K562 (cell line): Measurements from ENCODE around the gene TRAF7. TPM values are rescaled to one million over a fixed set of nuclear protein-coding genes. Genes with fewer than 3 reads are reported as not detected.

Experiments used
- CREB1 ChIP-seq, 2 experiments: sonication (generic) in 1 of 2; formaldehyde crosslinking in 1 of 2; IDR thresholded peaks; 2 replicates each; pipeline versions ENCODE4 v1.6.1 to v1.8.0; 2012 to 2022; ENCODE audit warnings: inconsistent platforms in 1 of 2, mild to moderate bottlenecking in 1 of 2, missing genetic modification reagents in 1 of 2, moderate library complexity in 1 of 2
- CREB5 ChIP-seq: fragments of 250-450 bp; sonication (Bioruptor Pico); IDR thresholded peaks from 2 replicates; pipeline ENCODE4 v1.5.0; 2020; ENCODE audit warnings: mild to moderate bottlenecking
- DEAF1 ChIP-seq: fragments of 450-650 bp; formaldehyde crosslinking; IDR thresholded peaks from 2 replicates; pipeline ENCODE4 v1.4.0; 2020; ENCODE audit warnings: mild to moderate bottlenecking, moderate library complexity
- HNRNPK ChIP-seq: fragments of 200-400 bp; formaldehyde crosslinking; IDR thresholded peaks from one replicate; pipeline ENCODE4 v1.6.1; 2018; ENCODE audit warnings: mild to moderate bottlenecking, low read depth, low read length; ENCODE audit not compliant: poor library complexity, severe bottlenecking
- KLF1 ChIP-seq: fragments of 450-650 bp; IDR thresholded peaks from 2 replicates; pipeline ENCODE4 v1.6.1; 2016; ENCODE audit warnings: missing genetic modification characterization, missing compliant biosample characterization
- MAZ ChIP-seq, 2 experiments: fragments of 450-650 bp in 1 of 2; sonication (generic) in 1 of 2; formaldehyde crosslinking; IDR thresholded peaks in 1 of 2; conservative IDR thresholded peaks in 1 of 2; 2 replicates each; pipeline versions ENCODE4 v1.4.0 to v1.5.0; 2020; ENCODE audit warnings: mild to moderate bottlenecking in 1 of 2, missing genetic modification reagents in 1 of 2
- PHTF2 ChIP-seq: fragments of 250-450 bp; sonication (Bioruptor Pico); IDR thresholded peaks from 2 replicates; pipeline ENCODE4 v1.5.0; 2021; ENCODE audit warnings: mild to moderate bottlenecking
- PRPF4 ChIP-seq: fragments of 200-400 bp; formaldehyde crosslinking; IDR thresholded peaks from one replicate; pipeline ENCODE4 v1.6.1; 2017; ENCODE audit warnings: low read length, low read depth, mild to moderate bottlenecking; ENCODE audit not compliant: insufficient read depth, poor library complexity, severe bottlenecking
- PTTG1 ChIP-seq: fragments of 450-650 bp; IDR thresholded peaks from 2 replicates; pipeline ENCODE4 v1.6.1; 2016; ENCODE audit warnings: low read depth, mild to moderate bottlenecking, missing genetic modification characterization, missing compliant biosample characterization
- RBM15 ChIP-seq: fragments of 200-400 bp; formaldehyde crosslinking; IDR thresholded peaks from 2 replicates; pipeline ENCODE4 v1.6.1; 2018; ENCODE audit warnings: mild to moderate bottlenecking, low read length, moderate library complexity; ENCODE audit not compliant: insufficient read depth
- SIN3A ChIP-seq, 2 experiments: fragments of 150-350 bp in 1 of 2; IDR thresholded peaks; 2 replicates each; pipeline ENCODE4 v1.6.1; 2011 to 2016; ENCODE audit warnings: borderline replicate concordance in 2 of 2, low read depth in 2 of 2, low read length in 2 of 2, mild to moderate bottlenecking in 2 of 2, moderate library complexity in 2 of 2; ENCODE audit not compliant: control insufficient read depth in 1 of 2
- TCFL5 ChIP-seq: fragments of 250-450 bp; sonication (Bioruptor Pico); conservative IDR thresholded peaks from 2 replicates; pipeline ENCODE4 v1.6.1; 2021; ENCODE audit warnings: mild to moderate bottlenecking, moderate library complexity, matching md5 sums
- ZFP1 ChIP-seq: fragments of 450-650 bp; formaldehyde crosslinking; IDR thresholded peaks from 2 replicates; pipeline ENCODE4 v1.4.0; 2020; ENCODE audit warnings: mild to moderate bottlenecking, mixed read lengths
- ZNF134 ChIP-seq: fragments of 250-450 bp; sonication (Bioruptor Pico); conservative IDR thresholded peaks from 2 replicates; pipeline ENCODE4 v1.4.0; 2020
- ZNF24 ChIP-seq: fragments of 450-650 bp; IDR thresholded peaks from 2 replicates; pipeline ENCODE4 v1.6.1; 2016
- ZNF253 ChIP-seq: fragments of 250-450 bp; sonication (Bioruptor Pico); conservative IDR thresholded peaks from 2 replicates; pipeline ENCODE4 v1.6.1; 2021; ENCODE audit warnings: mild to moderate bottlenecking
- polyA plus RNA-seq, 8 experiments: library from polyadenylated mRNA; depleted of rRNA in 4 of 8; stranded (reverse) in 5 of 8; unstranded in 3 of 8; fragments of >200 nt; fragmentation: Nextera tagmentation in 2 of 8; fragmentation: Illumina TruSeq in 1 of 8; extraction: Ambion mirVana in 2 of 8; extraction: Trizol in 1 of 8; gene quantifications; 2 replicates each; pipeline versions ENCODE4 v1.2.1 to v1.2.3, GENCODE V29; 2011 to 2014; ENCODE audit warnings: inconsistent platforms in 1 of 8, missing spikeins in 1 of 8
- total RNA-seq, 7 experiments: library from RNA; depleted of rRNA in 6 of 7; stranded (reverse); fragments of >200 nt in 6 of 7; fragmentation: Illumina TruSeq in 2 of 7; extraction: Trizol in 2 of 7; gene quantifications; 2 replicates each; pipeline versions ENCODE4 v1.2.1 to v1.2.3, GENCODE V29; 2011 to 2021; ENCODE audit warnings: low replicate concordance in 1 of 7
- TF ChIP-seq, protein P1 (sequence below), 2 experiments: IDR thresholded peaks; 2 replicates each; pipeline ENCODE4 v1.6.1; 2011; ENCODE audit warnings: borderline replicate concordance in 1 of 2, control low read depth in 1 of 2, low read depth in 1 of 2, low read length in 1 of 2, mild to moderate bottlenecking in 1 of 2, mixed read lengths in 1 of 2, moderate library complexity in 1 of 2; ENCODE audit not compliant: insufficient read depth in 1 of 2, insufficient read length in 1 of 2, poor library complexity in 1 of 2, severe bottlenecking in 1 of 2; ENCODE audit errors: extremely low read depth in 1 of 2
- TF ChIP-seq, protein P2 (sequence below): IDR thresholded peaks from 3 replicates; pipeline ENCODE4 v1.6.1; 2011; ENCODE audit warnings: borderline replicate concordance, mild to moderate bottlenecking; ENCODE audit not compliant: insufficient read length, insufficient read depth

The TRAF7 gene
- total and polyA plus RNA-seq, 9 of the 15 experiments (the other 6 are each of a cell fraction or from before 2014, with no cell fraction given) = 1.1 to 113 (median 41.6) TPM

DNA sequence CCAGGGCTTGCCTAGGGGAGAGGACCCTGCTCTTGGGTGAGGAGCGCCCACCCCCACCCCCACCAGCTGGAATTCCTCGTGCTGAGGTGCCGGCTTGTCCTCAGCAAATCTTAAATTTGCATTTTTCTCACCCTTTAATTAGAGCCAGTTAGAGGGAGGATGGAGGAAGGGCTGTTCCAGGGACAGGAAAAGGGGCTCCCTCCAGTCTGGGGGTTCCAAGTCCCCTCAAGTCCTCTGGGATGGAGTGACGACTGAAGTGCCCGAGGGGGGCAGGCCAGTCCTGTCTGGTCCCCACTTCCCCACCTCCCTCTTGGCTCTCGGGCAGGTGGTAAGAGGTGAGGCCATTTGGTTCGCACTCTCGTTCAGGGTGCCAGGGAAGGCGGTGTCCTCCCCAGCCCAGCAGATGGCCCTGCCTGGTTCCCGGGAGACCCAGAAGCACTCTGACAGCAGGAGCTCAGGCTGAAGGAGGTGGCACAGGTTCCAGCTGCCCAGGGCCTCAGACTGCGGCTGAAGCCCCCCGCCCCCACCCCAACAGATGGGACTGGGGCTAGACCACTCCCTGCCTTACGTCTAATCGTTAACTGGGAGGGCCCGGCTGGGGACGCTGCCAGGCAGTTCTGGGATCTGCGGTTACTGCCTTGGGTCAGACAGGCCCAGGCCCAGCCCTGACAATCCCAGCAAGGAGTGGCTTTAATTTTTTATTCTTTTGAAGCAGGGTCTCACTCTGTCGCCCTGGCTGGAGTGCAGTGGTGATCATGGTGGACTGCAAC is 5.0 kb upstream of the TRAF7 start (continued):
- TF ChIP-seq, protein P1, sequence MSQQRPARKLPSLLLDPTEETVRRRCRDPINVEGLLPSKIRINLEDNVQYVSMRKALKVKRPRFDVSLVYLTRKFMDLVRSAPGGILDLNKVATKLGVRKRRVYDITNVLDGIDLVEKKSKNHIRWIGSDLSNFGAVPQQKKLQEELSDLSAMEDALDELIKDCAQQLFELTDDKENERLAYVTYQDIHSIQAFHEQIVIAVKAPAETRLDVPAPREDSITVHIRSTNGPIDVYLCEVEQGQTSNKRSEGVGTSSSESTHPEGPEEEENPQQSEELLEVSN (IDR thresholded peaks at IDR 0.05; ENCODE audit: borderline replicate concordance in 1 of 2, extremely low read depth in 1 of 2, insufficient read depth in 1 of 2, insufficient read length in 1 of 2, low read depth in 1 of 2, low read length in 1 of 2, poor library complexity in 1 of 2, severe bottlenecking in 1 of 2) = peak in 1 of 2 experiments; percentile 15
- TF ChIP-seq ZNF134 (CRISPR knock-in tag) (no peak), KLF1 (tag) (no peak), RBM15 (no peak), ZNF24 (no peak), PRPF4 (no peak), TCFL5 (CRISPR knock-in tag) (no peak), PHTF2 (CRISPR knock-in tag) (no peak), PTTG1 (tag) (no peak), DEAF1 (CRISPR knock-in tag) (no peak), ZNF253 (no peak), HNRNPK (no peak), ZFP1 (CRISPR knock-in tag) (no peak), CREB5 (no peak), SIN3A (IDR thresholded peaks at IDR 0.05; ENCODE audit: borderline replicate concordance in 2 of 2, control insufficient read depth in 1 of 2, low read depth in 2 of 2, low read length in 2 of 2) (peak in 1 of 2 experiments; percentile 32; a peak in 1 of 4 replicates), CREB1 (IDR thresholded peaks at IDR 0.05) (peak; percentile 16; the same call in 1 of the 2 replicates), CREB1 (CRISPR knock-in tag; IDR thresholded peaks at IDR 0.05) (no peak), MAZ (CRISPR knock-in tag; conservative IDR thresholded peaks at IDR 0.05 in 1 of 2, IDR thresholded peaks at IDR 0.05 in 1 of 2) (no peak)
- TF ChIP-seq, protein P2, sequence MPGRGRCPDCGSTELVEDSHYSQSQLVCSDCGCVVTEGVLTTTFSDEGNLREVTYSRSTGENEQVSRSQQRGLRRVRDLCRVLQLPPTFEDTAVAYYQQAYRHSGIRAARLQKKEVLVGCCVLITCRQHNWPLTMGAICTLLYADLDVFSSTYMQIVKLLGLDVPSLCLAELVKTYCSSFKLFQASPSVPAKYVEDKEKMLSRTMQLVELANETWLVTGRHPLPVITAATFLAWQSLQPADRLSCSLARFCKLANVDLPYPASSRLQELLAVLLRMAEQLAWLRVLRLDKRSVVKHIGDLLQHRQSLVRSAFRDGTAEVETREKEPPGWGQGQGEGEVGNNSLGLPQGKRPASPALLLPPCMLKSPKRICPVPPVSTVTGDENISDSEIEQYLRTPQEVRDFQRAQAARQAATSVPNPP = no peak
